ENCODE results near the gene CLMN. TPM values are rescaled to one million over a fixed set of nuclear protein-coding genes. Genes with fewer than 3 reads are reported as not detected.

Gene CLMN
- total and polyA plus RNA-seq, 2 of the 4 experiments (the other 2 are of a cell fraction) = 0.10 to 0.18 TPM

DNA sequence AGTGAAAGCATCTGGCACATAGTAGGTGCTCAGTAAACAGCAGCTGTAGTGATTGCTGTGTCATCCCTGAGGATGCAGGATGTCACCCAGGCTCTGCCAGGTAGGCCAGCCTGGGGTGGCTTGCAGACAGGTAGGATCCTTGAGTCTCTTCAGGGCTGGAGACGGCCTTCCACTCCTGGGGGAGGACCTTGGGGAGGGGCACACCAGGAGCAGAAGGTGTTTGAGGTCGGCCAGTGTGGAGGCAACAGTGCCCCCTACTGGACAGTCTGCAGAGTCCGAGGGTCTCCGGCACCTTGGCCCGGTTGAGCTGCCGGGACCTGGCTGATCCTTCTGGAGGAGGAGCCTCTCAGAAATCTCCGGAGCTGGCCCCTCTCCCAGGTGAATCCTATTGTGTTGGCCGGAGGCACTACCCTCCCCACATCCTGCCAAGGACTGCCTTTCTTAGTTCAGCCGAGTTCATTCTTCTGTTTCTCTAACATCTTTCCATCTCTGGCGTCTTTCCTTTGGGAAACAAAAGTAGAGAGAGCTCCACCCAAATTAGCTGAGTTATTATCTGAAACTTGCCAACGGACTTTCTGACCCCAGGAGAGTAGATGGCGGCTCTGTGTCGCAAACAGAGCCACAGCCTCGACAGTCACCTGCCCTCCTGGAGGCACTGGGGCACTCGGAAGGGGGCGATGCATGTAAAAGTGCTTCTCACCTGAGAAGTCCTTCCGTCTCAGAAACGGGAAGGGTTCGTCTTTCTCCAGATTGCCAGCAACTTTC, 41.8 kb upstream of the CLMN start:
- Histone ChIP-seq H3K14ac (replicated peaks; ENCODE audit: low read depth, low read length) (no peak overlapping the region), H4K91ac (ENCODE audit: insufficient read depth, low read depth, low read length) (no peak overlapping the region), H3K9me3 (ENCODE audit: control insufficient read depth, insufficient read depth, low read length) (no peaks in the 10 kb centered on the region), H2BK120ac (ENCODE audit: low read depth, low read length) (no peak overlapping the region), H2AK9ac (replicated peaks; ENCODE audit: low read depth, low read length, poor library complexity) (no peak overlapping the region), H4K8ac (ENCODE audit: low read depth in 2 of 2, low read length in 2 of 2) (no peak overlapping the region), H3K9me1 (ENCODE audit: insufficient read depth, low read length) (no peaks in the 10 kb centered on the region), H4K20me1 (ENCODE audit: insufficient read depth, low read length) (no peaks in the 10 kb centered on the region), H3K27me3 (ENCODE audit: control insufficient read depth, insufficient read depth, low read length) (peaks cover 4% of the 10 kb centered on the region; the same call in 1 of the 2 replicates), H2AFZ (replicated peaks; ENCODE audit: low read length, poor library complexity) (no peak overlapping the region), H4K5ac (ENCODE audit: low read depth, low read length) (no peak overlapping the region), H3K4ac (ENCODE audit: low read depth, low read length) (no peak overlapping the region), H2BK20ac (ENCODE audit: low read depth, low read length) (no peak overlapping the region), H3K9ac (ENCODE audit: low read depth, low read length) (no peak overlapping the region), H3K18ac (ENCODE audit: low read depth, low read length) (no peak overlapping the region), H3K56ac (ENCODE audit: extremely low read depth, insufficient read depth, low read length) (no peak overlapping the region), H3K36me3 (ENCODE audit: control insufficient read depth, insufficient read depth, low read length) (no peaks in the 10 kb centered on the region), H3K23ac (ENCODE audit: low read depth, low read length) (no peak overlapping the region), H2BK15ac (ENCODE audit: low read depth, low read length) (no peak overlapping the region), H3K4me2 (ENCODE audit: low read depth, low read length) (no peak overlapping the region), H2BK5ac (ENCODE audit: low read depth, low read length, poor library complexity, severe bottlenecking) (no peak overlapping the region), H3K79me1 (ENCODE audit: low read depth in 1 of 2, low read length in 2 of 2) (no peaks in the 10 kb centered on the region), H3K4me1 (ENCODE audit: control insufficient read depth, insufficient read depth, low read length) (no peaks in the 10 kb centered on the region), H2AK5ac (ENCODE audit: low read depth, low read length) (no peak overlapping the region), H3K4me3 (ENCODE audit: insufficient read depth, low read depth, low read length) (no peak overlapping the region), H3K27ac (ENCODE audit: insufficient read depth, low read length) (no peak overlapping the region)
- BruUV-seq (replicated peaks) = no TSS peak
- TF ChIP-seq SMC3 (IDR thresholded peaks at IDR 0.05; ENCODE audit: low read depth, low read length) = no peak
- intact Hi-C loops (cut with micrococcal nuclease) = no loop called here
- ChIA-PET CTCF (no interaction called here), POLR2A (ENCODE audit: unreplicated experiment) (no interaction called here)
- in situ Hi-C loops (cut with MboI; ENCODE audit: low sequenced_read_pairs) = no loop called here
- dilution Hi-C loops (cut with HindIII; ENCODE audit: low sequenced_read_pairs, unreplicated experiment) = no loop called here
- ATAC-seq (ENCODE audit: low read depth) = no peak
- 31% methylated on average over 3 of the region's 19 CpGs; no CpG with 5 or more reads in 1 of the 2 experiments for WGBS, 2 experiments (ENCODE audit: extremely low coverage in 2 of 2, insufficient read length in 1 of 2)
- no peak for DNase-seq

All from IMR-90 (cell line).